COLO668 (cell line): ENCODE results near the gene MRPL11.

ENCODE experiments used
- DNase-seq: peaks from one replicate; lab custom pipeline; 2025; ENCODE audit not compliant: unreplicated experiment; lab: John Stamatoyannopoulos, UW

The MRPL11 gene

DNA sequence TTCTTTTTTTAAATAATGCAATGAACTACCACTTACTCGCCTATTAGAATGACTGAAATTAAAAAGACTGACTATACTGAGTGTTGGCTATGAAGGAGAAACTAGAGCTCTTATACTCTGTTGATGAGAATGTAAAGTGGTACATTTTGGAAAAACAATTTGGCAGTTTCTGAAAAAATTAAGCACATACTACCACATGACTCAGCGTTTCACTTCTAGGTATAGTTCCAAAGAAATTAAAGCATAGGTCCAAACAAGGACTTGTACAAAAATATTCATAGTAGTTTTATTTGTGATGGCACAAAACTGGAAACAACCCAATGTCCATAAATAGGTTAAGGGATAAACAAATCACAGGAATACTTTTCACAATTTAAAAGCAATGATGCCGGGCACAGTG, 44.7 kb downstream of the MRPL11 start:
- DNase-seq: no peak

DNA sequence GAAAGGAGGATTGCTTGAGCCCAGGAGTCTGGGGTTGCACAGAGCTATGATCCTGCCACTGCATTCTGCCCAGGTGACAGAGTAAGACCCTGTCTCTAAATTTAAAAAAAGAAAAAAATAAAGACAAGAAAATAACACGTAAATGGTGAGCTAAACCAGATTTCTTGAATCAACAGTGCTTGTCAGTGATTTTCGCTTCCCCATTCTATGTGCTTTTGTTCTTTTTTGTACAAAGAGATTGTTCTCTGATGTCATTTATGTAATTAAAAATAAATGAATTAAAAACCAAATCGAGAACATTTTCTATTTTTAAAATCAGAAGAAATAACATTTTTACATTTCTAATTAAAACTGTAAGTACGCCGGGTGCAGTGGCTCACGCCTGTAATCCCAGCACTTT, 47.3 kb downstream of the MRPL11 start:
- no peak for DNase-seq

DNA sequence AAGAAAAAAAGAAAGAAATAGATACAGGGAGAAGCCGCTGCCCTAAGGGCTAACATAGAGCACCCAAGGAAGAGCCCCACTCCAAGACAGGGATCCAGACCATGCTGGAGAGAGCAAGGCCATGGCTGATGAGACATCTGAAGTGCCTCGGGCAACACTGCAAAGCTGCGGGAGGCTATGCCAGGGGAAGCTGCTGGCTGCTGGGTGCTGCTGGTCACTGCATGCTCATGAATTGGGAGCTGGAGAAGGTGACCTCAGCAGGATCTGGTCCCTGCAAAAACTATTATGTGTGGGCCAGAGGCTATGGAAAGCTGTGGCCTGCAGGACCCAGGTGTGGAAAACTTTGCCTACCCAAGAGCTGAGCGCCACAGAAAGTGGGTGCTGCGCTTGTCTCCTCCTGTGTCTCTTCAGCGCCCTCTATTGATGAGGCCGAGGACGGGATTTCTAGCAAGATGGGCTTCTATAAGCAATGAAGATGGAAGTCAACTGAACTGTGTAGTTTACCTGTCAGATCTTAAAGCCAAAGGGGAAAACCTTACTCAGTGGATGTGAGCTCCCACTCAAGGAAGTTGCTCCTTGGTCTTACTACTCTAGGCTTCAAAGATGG, 49.8 kb downstream of the MRPL11 start:
- peak; percentile 77 for DNase-seq

DNA sequence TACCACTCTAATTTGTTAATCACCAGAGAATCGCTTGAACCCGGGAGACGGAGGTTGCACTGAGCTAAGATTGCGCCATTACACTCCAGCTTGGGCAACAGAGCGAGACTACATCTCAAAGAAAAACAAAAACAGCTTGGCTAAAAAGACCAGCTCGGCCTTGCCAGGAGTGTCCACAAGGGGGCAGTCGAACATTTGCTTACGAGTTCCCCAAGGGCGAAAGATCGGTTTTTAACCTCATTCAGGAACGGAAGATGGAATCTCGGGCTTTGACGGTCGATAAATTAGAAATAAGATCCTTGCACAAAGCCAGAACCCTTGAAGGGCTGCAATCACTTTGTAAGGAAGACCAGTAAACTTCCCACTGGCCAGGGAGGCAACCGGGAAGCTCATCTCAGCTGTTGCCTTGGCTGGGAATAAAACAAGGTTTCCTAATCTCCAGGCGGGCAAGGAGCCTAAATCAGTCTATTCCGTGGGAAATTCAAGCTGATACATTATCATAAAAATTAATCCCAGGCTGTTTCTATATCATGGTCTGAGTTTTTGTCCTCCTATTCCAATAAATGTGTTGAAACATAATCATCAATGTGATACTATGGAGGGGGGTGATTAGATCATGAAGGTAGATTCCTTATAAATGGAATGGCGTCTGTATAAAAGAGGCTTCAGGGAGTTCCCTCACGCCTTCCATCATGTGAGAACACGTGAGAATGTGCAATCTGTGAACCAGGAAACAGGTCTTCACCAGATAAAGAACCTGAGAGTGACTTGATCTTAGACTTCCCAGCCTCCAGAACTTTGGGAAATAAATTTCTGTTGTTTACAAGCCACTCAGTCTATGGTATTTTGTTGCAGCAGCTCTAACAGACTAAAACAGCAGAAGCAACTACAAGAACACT, 52.2 kb downstream of the MRPL11 start:
- DNase-seq: peak; percentile 81
